PC-9 (cell line): ENCODE data around the gene PCDHGB7.

Experiments used
- CTCF ChIP-seq: fragments of 200-600 bp; sonication (generic); conservative IDR thresholded peaks from 2 replicates; pipeline ENCODE4 v1.6.1; 2017; ENCODE audit warnings: mixed run types, antibody characterized with exemption, mild to moderate bottlenecking, moderate library complexity
- EZH2 ChIP-seq: fragments of 200-600 bp; sonication (generic); IDR thresholded peaks from 2 replicates; pipeline ENCODE4 v1.8.0; 2017; ENCODE audit warnings: antibody characterized with exemption, low read depth

GRCh38 chr5:141369994-141370848 lies 47.3 kb upstream of the PCDHGB7 start, which contains the start of gene PCDHGB3:
- TF ChIP-seq EZH2, result no peak
- TF ChIP-seq CTCF, result peak; percentile 29; the same call in 1 of the 2 replicates
